ENCODE results near the gene SLCO2A1.

DNA sequence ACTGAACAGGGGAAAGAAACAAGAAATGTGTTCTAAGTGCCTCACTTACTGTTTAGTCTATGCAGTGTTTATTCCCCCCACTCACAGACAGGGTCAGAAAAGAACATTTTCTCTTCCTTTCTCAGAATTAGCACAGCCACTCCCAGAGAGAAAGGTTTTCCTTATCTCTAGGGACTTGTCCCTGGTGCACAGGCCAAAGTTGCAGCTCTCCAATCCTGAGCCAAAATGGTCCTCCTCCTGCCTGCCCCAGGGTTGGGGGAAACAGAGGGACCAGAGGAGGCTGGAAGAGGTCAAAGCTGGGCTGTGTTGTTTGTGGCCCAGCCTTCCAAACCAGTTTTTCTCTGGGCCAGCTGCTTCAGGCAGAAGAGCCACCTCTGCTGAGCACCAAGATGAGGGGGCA is 146.1 kb downstream of the SLCO2A1 start:
- TF ChIP-seq, protein P1, sequence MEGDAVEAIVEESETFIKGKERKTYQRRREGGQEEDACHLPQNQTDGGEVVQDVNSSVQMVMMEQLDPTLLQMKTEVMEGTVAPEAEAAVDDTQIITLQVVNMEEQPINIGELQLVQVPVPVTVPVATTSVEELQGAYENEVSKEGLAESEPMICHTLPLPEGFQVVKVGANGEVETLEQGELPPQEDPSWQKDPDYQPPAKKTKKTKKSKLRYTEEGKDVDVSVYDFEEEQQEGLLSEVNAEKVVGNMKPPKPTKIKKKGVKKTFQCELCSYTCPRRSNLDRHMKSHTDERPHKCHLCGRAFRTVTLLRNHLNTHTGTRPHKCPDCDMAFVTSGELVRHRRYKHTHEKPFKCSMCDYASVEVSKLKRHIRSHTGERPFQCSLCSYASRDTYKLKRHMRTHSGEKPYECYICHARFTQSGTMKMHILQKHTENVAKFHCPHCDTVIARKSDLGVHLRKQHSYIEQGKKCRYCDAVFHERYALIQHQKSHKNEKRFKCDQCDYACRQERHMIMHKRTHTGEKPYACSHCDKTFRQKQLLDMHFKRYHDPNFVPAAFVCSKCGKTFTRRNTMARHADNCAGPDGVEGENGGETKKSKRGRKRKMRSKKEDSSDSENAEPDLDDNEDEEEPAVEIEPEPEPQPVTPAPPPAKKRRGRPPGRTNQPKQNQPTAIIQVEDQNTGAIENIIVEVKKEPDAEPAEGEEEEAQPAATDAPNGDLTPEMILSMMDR (IDR thresholded peaks at IDR 0.05), result no peak
- TF ChIP-seq EZH2 (IDR thresholded peaks at IDR 0.05) (no peak), EZH2phosphoT487 (IDR thresholded peaks at IDR 0.05) (no peak)

Data from neural progenitor cell (in vitro differentiated cells).